Measurements from ENCODE around the gene ELOVL6.
A peak's percentile ranks its signal among the peaks of the same experiment; 100 is the strongest.

DNA sequence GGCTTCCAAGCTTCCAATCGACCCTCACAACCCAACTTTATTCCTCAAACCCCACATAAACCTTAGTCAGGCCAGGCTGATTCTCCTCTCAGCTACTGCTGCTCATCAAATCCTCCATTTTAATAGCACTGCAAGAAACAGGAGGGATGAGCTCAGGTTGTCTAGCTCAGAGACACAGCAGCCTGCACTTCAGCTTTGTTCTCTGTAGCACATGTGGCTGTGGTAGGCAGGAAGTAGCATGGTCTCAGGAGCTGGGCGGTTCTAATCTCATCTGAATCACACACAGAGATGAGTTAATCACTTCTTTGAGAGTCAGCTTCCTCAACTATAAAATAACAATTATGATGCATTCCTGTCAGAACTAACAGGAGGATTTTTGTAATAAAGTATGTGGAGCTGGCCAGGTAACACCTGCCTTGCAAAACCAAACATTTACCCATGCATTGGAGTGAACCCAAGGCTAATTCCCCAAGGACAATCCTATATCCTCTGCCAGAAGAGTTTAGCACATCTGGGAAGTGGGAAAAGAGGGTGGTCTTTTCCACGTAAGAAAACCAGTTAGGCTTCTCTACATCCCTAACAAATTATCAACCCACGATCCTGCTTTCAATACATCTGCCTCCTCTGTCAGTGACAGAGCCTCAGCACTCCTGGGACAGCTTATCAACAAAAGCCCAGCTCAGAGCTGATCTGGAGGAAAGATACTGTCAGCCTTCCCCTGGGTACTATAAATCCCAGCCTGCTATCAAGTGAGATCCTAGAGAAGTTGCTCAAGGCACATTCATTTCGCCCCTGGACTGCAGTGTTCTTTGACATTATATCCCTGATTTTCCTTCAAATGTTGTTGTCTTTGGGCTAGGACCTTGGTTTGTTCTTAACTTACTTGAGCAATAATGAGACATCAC is 32.8 kb downstream of the ELOVL6 start:
- TF ChIP-seq, protein P1, sequence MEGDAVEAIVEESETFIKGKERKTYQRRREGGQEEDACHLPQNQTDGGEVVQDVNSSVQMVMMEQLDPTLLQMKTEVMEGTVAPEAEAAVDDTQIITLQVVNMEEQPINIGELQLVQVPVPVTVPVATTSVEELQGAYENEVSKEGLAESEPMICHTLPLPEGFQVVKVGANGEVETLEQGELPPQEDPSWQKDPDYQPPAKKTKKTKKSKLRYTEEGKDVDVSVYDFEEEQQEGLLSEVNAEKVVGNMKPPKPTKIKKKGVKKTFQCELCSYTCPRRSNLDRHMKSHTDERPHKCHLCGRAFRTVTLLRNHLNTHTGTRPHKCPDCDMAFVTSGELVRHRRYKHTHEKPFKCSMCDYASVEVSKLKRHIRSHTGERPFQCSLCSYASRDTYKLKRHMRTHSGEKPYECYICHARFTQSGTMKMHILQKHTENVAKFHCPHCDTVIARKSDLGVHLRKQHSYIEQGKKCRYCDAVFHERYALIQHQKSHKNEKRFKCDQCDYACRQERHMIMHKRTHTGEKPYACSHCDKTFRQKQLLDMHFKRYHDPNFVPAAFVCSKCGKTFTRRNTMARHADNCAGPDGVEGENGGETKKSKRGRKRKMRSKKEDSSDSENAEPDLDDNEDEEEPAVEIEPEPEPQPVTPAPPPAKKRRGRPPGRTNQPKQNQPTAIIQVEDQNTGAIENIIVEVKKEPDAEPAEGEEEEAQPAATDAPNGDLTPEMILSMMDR (IDR thresholded peaks at IDR 0.05 in 2 of 3, conservative IDR thresholded peaks at IDR 0.05 in 1 of 3; ENCODE audit: borderline replicate concordance in 1 of 3, insufficient read depth in 1 of 3, low read depth in 2 of 3, low read length in 2 of 3): no peak
- TF ChIP-seq, protein P2, sequence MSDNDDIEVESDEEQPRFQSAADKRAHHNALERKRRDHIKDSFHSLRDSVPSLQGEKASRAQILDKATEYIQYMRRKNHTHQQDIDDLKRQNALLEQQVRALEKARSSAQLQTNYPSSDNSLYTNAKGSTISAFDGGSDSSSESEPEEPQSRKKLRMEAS (IDR thresholded peaks at IDR 0.05): peak; percentile 90
- TF ChIP-seq, protein P3, sequence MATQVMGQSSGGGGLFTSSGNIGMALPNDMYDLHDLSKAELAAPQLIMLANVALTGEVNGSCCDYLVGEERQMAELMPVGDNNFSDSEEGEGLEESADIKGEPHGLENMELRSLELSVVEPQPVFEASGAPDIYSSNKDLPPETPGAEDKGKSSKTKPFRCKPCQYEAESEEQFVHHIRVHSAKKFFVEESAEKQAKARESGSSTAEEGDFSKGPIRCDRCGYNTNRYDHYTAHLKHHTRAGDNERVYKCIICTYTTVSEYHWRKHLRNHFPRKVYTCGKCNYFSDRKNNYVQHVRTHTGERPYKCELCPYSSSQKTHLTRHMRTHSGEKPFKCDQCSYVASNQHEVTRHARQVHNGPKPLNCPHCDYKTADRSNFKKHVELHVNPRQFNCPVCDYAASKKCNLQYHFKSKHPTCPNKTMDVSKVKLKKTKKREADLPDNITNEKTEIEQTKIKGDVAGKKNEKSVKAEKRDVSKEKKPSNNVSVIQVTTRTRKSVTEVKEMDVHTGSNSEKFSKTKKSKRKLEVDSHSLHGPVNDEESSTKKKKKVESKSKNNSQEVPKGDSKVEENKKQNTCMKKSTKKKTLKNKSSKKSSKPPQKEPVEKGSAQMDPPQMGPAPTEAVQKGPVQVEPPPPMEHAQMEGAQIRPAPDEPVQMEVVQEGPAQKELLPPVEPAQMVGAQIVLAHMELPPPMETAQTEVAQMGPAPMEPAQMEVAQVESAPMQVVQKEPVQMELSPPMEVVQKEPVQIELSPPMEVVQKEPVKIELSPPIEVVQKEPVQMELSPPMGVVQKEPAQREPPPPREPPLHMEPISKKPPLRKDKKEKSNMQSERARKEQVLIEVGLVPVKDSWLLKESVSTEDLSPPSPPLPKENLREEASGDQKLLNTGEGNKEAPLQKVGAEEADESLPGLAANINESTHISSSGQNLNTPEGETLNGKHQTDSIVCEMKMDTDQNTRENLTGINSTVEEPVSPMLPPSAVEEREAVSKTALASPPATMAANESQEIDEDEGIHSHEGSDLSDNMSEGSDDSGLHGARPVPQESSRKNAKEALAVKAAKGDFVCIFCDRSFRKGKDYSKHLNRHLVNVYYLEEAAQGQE (IDR thresholded peaks at IDR 0.05; ENCODE audit: low read depth): no peak
